ENCODE results near the gene MAPK8IP1. TPM values are rescaled to one million over a fixed set of nuclear protein-coding genes. Genes with fewer than 3 reads are reported as not detected.

Gene MAPK8IP1
- total RNA-seq, 2 donors from 2014 or later, result 9.5 to 10.4 TPM

DNA sequence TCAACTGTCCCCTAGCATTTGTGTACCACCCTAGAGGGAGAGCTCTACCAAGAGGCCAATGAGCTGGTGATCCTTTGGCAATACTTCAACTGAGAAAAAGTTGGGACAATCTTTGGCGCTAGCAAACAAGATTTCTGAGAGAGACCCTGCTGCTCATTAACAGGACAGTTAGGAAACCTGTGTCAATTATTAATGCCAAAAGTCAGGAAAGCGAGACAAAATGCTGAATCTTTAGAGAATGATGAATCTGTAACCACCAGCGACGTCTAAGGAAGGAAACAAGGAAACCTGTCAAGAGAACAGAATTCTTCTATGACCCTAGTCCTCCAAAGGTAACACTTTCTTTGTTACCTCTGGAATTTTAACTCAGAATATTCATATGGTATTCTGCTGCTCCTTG, 56.9 kb downstream of the MAPK8IP1 start:
- Histone ChIP-seq H3K27ac (no peak overlapping the region), H3K4me3 (no peak overlapping the region), H3K4me1 (ENCODE audit: control insufficient read depth in 1 of 2, low read depth in 2 of 2) (no peaks in the 10 kb centered on the region), H3K9me3 (no peaks in the 10 kb centered on the region), H3K36me3 (peaks cover 30% of the 10 kb centered on the region), H3K27me3 (replicated peaks; ENCODE audit: insufficient read depth) (no peaks in the 10 kb centered on the region)
- TF ChIP-seq, protein P1, sequence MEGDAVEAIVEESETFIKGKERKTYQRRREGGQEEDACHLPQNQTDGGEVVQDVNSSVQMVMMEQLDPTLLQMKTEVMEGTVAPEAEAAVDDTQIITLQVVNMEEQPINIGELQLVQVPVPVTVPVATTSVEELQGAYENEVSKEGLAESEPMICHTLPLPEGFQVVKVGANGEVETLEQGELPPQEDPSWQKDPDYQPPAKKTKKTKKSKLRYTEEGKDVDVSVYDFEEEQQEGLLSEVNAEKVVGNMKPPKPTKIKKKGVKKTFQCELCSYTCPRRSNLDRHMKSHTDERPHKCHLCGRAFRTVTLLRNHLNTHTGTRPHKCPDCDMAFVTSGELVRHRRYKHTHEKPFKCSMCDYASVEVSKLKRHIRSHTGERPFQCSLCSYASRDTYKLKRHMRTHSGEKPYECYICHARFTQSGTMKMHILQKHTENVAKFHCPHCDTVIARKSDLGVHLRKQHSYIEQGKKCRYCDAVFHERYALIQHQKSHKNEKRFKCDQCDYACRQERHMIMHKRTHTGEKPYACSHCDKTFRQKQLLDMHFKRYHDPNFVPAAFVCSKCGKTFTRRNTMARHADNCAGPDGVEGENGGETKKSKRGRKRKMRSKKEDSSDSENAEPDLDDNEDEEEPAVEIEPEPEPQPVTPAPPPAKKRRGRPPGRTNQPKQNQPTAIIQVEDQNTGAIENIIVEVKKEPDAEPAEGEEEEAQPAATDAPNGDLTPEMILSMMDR (IDR thresholded peaks at IDR 0.05), result no peak
- ATAC-seq (ENCODE audit: insufficient number of reproducible peaks, low FRiP score, low read depth) (no peak), DNase-seq (ENCODE audit: low spot score) (no peak)

DNA sequence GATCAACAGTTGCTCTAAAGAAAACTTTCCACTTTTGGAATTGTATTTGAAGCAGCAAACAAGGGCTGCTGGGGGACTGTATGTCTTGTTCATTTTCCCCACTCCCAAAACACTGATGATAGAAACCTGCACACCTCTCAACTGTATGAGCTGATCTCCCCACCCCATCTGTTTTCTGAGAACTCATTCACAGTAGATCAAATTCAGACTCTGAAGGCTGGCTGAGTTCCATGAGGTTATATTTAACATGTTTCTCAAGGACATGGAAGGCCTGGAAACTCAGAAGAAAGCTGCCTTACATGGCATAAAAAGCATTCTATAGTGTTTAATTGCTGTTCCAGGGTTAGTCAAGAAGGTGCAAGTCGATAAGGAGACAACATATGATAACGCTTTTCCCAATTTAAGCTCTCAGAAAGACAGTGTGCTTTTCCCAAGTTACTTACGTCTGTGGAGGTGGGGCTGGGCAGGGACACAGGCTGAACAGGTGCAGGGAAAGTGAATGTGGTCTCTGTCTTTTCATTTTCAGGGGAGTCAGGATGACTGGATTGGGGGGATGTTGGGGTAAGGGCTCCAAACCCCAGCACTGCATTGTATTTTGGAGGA, 60.0 kb downstream of the MAPK8IP1 start:
- H3K4me1 ChIP-seq (ENCODE audit: control insufficient read depth in 1 of 2, low read depth in 2 of 2), result peaks cover 3 to 4% of the 10 kb centered on the region in 2 donors
- no peaks in the 10 kb centered on the region for H3K9me3 ChIP-seq
- no peaks in the 10 kb centered on the region for H3K27me3 ChIP-seq (replicated peaks; ENCODE audit: insufficient read depth)
- TF ChIP-seq, protein P1 (IDR thresholded peaks at IDR 0.05), result no peak
- H3K36me3 ChIP-seq, result peaks cover 33% of the 10 kb centered on the region
- DNase-seq (ENCODE audit: low spot score) (no peak), ATAC-seq (ENCODE audit: insufficient number of reproducible peaks, low FRiP score, low read depth) (no peak)
- no peak overlapping the region for H3K27ac ChIP-seq
- H3K4me3 ChIP-seq, result no peak overlapping the region

DNA sequence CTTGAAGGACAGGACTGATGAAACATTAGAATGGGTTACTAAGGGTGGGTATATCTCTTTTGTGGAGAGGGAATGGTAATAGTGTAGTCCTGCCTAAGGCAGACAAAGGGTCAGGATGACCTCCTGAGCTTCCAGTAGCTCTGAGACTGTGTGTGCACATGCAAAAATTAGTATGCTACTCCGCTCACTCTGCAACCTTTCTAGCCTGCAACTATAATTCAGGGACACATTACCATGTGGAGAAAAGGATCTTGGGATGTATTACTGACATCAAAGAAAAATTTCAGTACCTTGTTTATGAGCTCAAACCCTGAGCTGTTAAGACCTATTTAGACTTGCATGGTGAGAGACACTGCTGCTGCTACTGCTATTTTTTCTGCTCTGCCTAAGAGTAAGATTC, 62.4 kb downstream of the MAPK8IP1 start:
- Histone ChIP-seq H3K27me3 (replicated peaks; ENCODE audit: insufficient read depth) (no peaks in the 10 kb centered on the region), H3K9me3 (no peaks in the 10 kb centered on the region), H3K27ac (no peak overlapping the region), H3K4me3 (no peak overlapping the region), H3K4me1 (ENCODE audit: control insufficient read depth in 1 of 2, low read depth in 2 of 2) (peaks cover 3 to 4% of the 10 kb centered on the region in 2 donors), H3K36me3 (peaks cover 31% of the 10 kb centered on the region)
- DNase-seq (ENCODE audit: low spot score), result no peak
- ATAC-seq (ENCODE audit: insufficient number of reproducible peaks, low FRiP score, low read depth), result no peak
- TF ChIP-seq, protein P1 (IDR thresholded peaks at IDR 0.05), result no peak

DNA sequence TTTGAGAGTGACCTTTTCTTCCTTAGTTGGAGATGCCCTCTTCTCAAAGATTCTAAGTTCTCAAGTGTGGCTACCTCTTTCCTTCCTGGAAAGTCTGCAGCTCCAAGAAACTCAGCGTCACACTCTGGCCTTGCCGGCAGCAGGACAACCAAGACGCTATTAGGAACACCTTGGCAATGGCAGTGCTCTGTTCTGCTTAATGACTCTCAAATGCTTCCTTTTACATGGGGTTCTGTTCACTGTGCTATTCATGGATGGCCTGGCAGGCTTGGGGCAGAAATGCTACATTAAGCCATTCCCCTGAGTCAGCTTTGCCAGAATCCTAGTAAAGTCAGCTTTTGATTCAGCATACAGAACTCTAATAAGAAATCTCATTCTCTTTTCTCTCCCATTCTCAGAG, 62.9 kb downstream of the MAPK8IP1 start:
- ATAC-seq (ENCODE audit: insufficient number of reproducible peaks, low FRiP score, low read depth) (no peak), DNase-seq (ENCODE audit: low spot score) (no peak)
- Histone ChIP-seq H3K36me3 (peaks cover 35% of the 10 kb centered on the region), H3K4me3 (no peak overlapping the region), H3K4me1 (ENCODE audit: control insufficient read depth in 1 of 2, low read depth in 2 of 2) (peaks cover 3 to 4% of the 10 kb centered on the region in 2 donors), H3K27ac (no peak overlapping the region), H3K9me3 (no peaks in the 10 kb centered on the region), H3K27me3 (replicated peaks; ENCODE audit: insufficient read depth) (no peaks in the 10 kb centered on the region)
- TF ChIP-seq, protein P1 (IDR thresholded peaks at IDR 0.05), result no peak

DNA sequence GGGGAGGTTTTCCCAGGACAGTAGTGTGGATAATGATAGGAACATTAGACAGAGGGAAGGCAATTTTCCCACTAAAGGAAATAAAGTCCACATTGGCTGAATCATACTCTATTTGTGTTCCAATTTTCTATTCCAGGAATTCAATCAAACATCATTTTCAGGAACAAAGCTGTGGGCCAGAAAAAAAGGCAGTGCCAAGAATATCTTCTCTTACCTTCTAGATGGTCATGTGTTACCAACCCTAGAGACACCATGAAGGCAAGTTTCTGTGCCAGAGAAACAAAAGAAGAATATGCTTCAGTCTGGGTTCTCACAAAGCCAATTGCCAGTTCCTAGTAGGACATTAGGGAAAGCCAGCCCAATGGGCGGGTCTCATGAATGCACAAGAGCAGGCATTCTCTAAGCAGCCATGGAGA, 64.5 kb downstream of the MAPK8IP1 start:
- DNase-seq (ENCODE audit: low spot score), result no peak
- Histone ChIP-seq H3K4me1 (ENCODE audit: control insufficient read depth in 1 of 2, low read depth in 2 of 2) (peaks cover 3 to 4% of the 10 kb centered on the region in 2 donors), H3K4me3 (no peak overlapping the region), H3K27me3 (replicated peaks; ENCODE audit: insufficient read depth) (no peaks in the 10 kb centered on the region), H3K9me3 (no peaks in the 10 kb centered on the region), H3K36me3 (peaks cover 32% of the 10 kb centered on the region), H3K27ac (no peak overlapping the region)
- ATAC-seq (ENCODE audit: insufficient number of reproducible peaks, low FRiP score, low read depth), result no peak
- TF ChIP-seq, protein P1 (IDR thresholded peaks at IDR 0.05), result no peak

Other genes starting within 250 kb of the MAPK8IP1 start
- 10 to 100 TPM; 48.7 to 50.2 TPM for gene CHST1, start 220.0 kb upstream of the MAPK8IP1 start, total RNA-seq
- gene SLC35C1, start 80.5 kb upstream of the MAPK8IP1 start, total RNA-seq, result 10 to 100 TPM; 18.8 to 28.4 TPM
- gene CRY2, start 38.2 kb upstream of the MAPK8IP1 start, total RNA-seq, result 10 to 100 TPM; 41.2 to 54.4 TPM
- 1 to 10 TPM in 1 of 2 donors, not detected in 1; 9.0 TPM for gene FREY1, start 21.6 kb downstream of the MAPK8IP1 start, total RNA-seq
- 10 to 100 TPM; 12.1 to 19.8 TPM for gene PEX16, start 32.2 kb downstream of the MAPK8IP1 start, total RNA-seq
- gene LARGE2, start 37.0 kb downstream of the MAPK8IP1 start, total RNA-seq, result 1 to 10 TPM in 1 of 2 donors, not detected in 1; 3.1 TPM
- 100 to 1,000 TPM in 1 of 2 donors, 10 to 100 TPM in 1; 62.3 to 104 TPM for gene PHF21A, start 235.8 kb downstream of the MAPK8IP1 start, total RNA-seq